GM21619 (cell line): ENCODE measurements around the gene TNP1.

Experiments
- ATAC-seq: cut with Tn5 transposase; IDR thresholded peaks from one replicate; pipeline ENCODE4 v1.9.1; 2021; ENCODE audit not compliant: unreplicated experiment

The TNP1 gene

DNA sequence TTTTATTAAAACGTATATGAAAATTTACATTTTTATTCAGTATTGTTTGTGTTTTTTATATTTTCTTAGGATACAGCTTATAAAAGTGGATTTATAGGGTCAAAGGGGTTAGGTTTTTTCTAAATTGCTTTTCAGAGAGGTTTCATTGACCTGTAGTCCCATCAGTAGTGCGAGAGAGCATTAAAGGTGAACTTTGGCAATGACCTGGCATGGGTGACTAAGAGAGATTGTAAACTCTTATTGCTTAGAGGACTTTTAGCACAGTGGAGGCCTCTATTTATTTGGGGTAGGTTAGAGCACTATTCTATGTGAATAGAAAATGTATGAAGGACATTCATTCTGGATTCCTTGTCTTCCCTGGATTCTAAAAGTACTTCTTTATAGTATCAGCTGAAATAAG, 16.0 kb upstream of the TNP1 start:
- no peak for ATAC-seq

DNA sequence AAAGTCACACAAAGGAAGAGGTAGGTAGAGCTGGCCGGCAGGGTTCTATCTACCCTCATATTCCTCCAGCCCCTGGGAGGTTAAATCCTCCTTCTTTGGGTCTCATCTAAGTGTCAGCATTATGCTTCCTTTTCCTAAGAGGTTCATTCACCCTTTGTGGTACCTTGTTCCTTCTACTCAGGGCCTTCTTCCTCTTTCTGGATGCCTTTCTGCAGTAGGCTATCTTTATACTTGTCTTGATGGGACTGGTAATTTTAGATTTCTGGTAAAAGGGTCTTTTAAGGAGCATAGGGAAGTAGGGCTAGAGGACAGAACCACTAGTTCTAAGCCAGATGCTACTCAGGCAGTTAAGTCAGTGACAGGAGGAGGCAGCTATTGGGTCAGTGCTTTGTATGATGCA, 13.7 kb upstream of the TNP1 start:
- no peak for ATAC-seq

DNA sequence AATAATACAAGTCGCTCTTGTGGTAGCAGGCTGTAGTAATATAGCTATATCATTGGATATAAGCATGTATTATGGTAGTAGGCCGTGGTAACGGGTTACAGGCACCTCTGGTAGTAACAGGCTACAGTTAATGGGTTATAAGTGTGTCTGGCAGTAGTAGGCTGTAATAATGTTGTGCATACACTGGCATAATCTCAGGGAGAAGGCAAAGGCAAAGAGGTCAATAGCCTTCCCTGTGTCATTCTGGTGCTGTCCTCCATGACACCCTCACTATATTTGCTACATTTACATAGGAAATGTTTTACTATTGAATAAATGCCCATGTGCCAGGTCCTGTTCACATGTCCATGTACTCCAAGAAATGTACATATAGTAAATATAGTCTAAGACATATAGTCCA, 12.8 kb upstream of the TNP1 start:
- ATAC-seq = no peak

DNA sequence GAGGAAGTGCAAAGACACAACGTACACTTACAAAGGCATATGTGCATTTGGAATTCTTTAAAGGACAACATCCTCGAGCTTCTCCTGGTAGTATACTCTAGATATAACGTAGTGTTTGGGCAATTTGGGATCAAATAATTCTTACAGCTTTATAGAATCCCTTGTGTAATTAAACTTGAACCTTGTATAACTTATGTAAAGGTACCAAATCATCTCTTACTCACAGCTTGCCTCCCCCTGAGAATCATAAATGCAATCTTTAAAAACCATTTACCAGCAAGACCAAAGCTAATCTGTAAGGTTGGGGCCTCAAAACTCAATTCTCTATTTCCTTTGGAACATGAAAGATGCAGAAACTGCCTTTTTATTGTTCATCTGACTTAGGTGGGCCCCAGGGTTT, 12.2 kb upstream of the TNP1 start:
- ATAC-seq = no peak

DNA sequence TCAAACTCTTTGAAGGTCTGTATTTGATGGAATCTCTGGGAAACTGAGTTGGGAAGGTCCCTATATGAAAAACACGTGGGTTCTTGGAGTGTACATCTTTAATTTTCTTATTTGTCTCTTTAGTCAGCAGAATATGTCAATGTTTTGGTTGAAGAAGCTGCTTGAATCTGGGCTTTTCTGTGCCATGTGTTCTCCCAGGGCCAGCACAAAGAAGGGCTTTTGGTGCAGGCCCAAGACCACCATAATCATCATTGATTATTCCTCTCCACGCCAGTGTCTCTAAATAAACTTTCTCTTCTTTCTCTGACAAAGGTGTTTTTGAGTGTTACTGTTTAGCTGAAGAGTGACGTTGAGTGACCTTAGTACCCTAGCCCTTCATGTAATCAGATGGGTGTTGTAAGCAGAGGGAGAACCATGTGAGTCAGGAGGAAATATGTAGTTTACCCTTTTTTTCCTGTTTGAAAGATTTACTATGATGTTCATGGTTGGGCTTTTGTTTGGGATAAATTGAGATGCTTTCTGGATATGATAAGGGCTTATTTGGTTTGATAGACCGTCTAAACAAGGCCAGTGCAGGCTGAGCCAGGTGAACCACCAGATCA, 11.6 kb upstream of the TNP1 start:
- no peak for ATAC-seq

DNA sequence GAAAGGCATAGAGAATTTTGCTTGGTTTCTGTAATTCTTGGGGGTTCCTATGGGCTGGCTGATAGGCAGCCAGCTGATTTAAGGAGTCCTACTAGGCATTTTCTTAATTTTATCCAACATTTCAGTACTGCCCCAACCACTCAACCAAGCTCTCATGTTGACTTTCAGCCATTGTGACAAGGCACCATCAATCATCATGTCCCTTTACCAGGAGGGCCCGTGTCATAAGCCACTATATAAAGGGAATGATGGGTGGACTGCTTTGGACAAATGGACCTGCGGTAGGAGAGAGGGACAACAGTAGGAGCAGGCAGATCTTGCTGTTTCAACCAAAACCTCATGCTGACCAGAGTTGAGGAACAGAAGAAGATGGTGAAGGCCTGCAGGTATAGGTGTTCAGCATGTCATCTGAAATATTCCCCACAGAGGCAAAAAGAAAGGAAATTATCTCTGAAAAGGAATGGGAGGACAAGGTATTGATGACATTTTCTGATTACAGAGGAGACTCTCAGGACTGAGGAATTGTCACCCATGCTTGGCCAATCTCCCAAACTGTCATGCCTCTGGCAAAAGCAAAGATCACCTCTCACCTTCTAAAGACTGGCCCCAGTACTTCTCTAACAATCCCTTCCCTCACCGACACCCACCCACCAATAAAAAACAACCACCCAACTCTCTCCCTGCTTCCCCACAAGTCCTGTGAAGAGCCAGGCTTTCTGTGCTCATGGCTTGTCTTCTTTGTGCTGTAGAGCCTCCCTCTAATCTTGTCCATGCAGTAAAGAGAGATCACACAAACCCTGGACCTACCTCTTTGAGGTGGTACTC, 10.9 kb upstream of the TNP1 start:
- ATAC-seq = no peak

DNA sequence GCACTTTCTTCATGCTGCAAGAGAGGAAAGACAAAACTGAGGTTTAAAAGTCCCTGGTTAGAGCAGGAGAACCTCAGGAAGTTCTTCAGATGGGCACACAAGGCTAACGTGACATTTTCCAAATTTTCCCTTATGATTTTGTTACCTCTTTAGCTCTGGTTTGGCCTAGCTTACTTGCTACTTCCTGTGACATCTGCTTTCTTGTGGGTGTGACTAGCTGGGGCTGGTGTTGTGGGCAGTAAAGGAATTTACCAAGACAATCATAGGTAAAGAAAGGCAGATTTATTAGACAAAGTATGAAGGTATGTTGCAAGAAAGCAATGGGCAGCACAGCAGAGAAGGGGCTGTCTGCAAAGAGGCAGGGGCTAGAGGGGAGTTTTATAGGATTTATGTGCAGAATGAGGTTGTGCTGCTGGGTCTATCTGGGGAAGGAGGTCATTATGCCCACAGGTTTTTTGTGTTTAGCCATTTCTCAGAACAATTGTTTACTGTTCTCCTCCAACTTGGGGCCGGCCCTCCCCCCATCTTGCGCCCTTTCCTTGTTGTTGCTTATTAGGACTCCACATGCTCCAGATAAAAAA, 6.7 kb upstream of the TNP1 start:
- no peak for ATAC-seq

DNA sequence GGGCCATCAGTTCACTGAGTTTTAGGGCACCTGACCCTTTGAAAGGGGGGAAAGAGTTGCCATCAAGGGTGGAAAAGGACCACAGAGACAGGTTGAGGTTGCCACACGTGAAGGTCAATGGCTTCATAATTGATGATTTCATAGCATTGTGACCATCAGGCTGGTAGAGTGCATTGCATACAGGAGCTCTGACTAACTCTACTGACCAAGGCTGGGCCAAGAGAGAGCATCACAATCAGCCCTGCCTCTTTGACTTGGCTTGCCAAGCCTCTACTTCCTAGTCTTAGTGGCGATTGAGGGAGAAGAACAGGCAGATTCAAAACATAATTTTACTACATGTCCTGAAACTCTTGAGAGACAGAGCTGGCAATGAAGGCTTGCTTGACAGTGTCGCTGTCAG, 5.8 kb upstream of the TNP1 start:
- no peak for ATAC-seq

DNA sequence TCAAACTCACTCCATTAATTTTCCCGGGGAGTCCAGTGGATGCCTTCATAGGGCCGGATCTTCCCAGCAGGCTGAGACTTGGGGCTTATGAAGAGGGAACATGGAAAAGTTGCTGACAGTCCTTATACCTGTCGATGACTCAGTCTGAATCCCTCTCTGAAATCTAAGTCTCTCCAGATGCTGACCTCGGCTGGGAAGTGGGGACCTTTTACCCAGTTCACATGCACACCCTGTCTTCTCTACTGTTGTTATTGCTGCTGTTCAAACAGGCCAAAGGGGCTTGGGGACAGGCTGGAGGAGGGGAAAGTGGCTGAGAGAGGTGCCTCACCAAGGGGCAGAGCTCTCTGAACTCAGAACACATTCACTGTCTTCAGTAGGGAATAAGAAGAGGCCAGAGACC, 4.1 kb upstream of the TNP1 start:
- ATAC-seq = no peak

DNA sequence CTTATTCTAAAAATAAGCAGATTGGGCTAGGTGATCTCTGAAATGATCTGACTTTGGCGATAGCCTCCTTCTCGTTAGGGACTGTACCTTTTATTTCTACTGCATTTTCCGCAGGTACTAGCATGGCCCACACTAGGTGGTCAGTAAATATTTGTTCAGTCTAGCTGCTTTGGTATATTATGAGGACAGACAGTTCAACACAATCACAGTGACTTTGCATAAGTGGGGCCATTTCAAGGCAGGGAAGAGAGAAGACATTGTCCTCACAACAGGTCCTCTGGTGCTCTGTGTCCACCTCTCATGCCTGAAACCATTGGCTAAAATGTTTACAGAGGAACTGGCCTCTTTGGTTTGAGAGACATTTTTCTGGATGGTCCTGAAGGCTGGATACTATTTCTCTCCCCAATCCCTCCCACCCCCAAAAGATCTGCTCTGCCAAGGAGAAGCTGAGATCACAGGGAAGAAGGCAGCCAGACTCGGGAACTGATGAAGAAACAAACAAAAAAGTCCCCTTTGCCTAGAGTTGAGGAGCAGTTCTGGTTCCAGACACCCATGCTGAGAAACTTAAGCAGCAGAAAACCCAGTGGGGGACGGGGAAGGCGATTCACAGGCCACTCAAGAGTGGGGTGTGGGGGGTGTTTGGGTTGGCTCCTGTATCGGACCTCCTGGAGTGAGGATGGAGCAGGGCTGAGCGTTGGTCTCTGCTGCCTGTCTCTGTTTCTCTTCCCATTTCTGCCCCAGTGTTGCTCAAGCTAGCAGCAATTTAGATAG, 2.9 kb upstream of the TNP1 start:
- no peak for ATAC-seq

DNA sequence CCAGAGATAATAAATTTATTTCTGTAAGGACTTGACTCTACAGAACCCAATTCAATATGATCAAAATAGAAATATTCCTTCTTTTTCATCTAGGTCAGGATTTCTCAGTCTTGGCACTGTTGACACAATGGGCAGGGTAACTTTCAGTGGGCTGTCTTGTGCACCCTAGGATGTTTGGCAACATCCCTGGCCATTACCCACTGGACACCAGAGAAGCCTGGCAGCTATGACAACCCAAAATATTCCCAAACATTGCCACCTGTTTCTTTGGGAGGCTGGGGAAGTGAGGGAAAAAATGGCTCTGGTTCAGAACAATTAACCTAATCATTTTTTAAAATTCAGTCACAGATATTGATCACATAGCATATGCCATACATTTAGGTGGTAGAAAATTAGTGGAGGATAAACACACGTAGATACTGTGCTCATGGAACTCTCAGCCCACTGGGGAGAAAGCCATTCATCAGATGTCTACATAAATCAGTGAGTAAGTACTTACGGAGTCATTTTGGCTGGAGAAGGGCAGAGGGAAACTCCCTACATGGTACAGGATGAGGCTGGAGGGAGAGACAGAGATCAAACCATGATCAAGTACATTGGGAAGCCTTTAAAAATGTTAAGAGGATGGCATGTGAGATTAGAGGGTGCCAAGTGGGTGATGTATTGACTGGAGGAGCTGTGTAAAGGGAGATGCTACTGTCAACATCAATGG, 718 bp upstream of the TNP1 start:
- no peak for ATAC-seq

DNA sequence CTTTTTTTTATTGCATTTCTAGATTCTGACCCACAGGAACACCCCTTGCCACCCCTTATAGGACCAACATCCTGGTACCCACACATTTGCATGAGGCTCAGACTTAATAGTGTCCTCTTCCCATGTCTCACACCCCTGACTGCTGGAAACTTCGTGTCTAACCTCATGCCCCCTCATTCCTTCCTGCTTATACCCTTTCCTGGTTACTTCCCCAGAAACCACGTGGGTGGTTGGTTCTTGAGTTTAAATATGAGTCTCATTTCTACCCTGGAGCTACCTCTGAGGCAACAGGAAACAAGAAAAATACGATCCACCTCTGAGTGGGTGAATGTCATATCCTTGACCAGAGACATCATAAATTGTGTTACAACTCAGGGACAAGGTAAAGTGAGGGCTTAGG, 1.6 kb downstream of the TNP1 start:
- no peak for ATAC-seq

DNA sequence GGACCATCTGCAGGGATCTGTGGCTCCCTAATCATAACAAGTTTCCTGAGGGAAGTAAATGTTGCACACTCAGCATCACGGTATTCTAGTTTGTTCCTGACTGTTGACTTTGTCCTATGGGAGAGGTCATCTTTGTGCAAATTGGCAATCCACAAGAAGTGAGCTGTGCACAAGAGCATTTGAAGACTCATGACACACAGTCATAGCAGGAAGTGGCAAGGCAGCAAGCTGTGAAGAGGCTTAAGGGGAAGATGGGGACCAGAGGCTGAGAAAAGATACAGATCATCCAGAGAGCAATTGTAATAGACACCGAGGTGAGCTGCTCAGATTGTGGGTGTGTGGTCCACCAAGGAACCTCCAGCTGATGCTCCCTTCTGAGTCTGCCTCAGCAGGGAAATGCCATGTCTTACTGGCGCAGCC, 2.7 kb downstream of the TNP1 start:
- no peak for ATAC-seq

DNA sequence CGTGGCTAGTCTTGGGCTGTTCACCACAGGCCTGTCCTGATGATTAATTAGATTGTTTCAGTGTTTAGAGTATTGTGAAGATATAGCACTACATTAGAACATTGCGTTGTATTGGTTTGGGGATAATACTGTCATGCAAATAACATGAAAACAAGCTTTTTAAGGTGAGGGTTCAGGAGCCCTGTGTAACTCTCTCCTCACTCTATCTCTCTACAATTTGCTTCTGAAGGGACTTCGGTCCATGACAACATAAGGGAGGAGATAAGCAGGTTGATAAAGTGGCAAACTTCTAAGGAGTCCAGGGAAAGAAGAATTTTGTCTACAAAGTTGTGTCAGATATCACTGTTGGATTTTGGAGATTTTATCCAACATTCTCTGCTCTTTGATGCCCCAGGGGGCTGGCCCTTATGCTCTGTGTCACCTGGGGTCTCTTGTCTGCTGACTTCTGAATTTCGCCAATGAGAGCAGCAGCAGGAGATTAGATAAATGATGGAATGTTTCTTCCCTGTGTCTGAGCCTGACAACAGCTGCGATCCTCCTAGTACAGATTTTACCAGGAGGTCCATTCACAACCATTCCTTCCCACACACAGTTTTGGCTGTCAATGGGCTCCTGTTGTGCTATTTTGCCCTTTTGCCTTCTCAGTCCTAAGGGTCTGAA, 3.3 kb downstream of the TNP1 start:
- ATAC-seq = no peak

DNA sequence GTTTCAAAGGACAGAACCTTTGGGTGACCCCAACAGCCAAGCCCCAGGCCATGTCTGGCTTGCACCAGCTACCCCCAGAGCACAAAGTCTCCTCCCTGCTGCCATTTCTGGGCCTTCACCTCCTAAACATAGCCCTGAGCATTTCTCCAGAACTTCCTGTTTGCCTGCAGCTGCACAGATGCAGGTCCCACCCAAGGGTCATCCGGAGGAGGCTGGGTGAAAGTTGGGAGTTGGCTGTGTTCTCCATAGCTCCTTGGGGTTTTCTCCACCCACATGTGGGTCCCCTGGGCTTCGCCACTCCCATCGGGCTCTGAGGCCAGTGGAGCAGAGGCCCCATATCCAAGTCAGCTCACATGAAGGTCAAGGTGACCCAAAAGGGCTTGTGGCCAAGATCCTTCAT, 4.3 kb downstream of the TNP1 start:
- no peak for ATAC-seq

DNA sequence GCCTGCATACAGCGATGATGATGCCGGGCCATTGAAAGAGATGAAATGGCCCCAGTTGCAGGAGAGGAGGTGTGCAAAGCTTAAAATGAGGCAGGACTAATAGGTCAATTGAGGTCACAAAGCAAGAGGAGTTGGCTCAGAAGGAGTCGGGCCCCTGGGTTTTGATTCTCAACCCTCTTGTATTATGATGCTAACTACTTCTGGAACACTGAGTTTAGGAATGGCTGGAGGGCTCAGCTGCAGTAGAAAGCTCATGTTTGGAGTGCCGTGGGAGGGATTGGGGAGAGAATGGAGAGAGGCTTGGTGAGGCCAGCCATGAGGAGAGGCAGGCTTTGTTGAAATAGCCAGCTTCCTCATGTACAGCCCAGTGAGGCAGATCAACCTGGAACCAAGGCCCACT, 4.8 kb downstream of the TNP1 start:
- no peak for ATAC-seq

DNA sequence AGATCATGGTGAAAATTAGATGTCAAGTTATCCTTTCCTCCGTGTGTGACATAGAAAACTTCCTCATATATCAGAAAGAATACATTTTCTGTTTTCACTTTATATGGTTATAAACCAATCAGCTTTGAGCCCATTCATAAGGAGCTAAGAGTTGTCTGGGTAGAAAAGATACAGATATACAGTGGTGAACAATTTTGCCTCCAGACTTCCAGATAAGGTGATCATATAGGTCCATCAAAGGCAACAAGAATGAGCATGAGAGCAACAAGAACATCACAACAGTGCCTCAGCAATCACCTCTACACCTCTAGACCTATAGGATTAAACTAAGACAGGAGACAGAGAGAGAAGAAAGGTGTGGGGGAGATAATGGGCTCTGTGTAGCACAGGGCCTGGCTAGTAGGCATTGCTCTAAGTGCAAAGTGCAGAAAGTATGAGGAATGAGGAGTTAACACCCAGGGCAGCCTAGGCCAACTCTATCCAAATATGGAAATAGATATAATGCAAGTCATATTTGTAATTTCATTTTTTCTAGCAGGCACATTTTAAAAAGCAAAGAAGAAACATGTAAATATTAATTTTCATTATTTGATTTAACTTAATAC, 8.3 kb downstream of the TNP1 start:
- ATAC-seq = no peak

DNA sequence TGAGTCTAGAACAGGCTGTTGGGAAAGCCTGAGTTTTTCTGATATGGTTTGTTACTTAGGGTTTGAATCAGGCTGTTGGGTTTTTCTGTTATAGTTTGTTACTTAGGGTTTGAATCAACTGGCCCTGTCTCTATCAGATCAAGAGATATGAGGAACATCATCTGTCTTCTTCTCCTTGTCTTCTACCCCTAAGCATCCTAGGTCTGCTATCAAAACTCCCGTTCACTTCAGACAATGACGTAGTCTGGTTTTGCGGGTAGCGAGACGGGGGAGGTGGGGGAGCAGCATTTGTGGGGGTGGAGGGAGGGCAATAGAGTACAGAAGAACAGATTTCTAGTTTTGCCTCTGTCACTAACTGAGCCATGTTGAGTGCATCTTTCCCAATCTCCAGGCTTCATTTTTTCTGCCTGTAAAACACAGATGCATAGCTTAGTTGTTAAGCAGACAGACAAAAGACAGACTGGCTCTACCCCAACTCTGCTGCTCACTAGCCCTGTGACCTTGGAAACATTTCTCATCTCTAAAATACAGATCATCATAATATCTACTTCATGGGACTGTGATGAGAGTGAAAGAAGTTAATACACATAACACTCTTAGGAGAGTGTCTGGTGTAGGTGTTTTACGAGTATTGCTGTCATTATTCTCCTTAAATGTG, 9.1 kb downstream of the TNP1 start:
- ATAC-seq = no peak

DNA sequence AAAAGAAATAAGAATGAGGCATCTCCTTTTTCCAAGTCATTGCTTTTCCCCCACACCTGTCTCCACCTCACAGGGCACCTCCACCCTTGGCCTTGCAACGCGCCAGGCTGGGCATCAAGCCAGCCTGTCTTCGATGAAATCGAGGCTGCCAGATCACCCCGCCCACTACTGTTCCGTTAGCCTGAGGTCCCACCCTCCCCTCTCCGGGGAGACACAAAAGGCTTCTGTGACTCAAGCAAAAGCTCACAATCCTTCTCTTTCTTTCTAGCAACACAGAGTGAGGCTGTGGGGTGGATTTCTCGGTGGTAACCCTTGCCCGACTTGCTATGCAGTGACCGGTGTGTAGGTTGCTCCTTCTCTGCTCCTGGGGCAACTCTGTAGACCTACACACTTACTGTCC, 9.9 kb downstream of the TNP1 start:
- ATAC-seq = no peak

DNA sequence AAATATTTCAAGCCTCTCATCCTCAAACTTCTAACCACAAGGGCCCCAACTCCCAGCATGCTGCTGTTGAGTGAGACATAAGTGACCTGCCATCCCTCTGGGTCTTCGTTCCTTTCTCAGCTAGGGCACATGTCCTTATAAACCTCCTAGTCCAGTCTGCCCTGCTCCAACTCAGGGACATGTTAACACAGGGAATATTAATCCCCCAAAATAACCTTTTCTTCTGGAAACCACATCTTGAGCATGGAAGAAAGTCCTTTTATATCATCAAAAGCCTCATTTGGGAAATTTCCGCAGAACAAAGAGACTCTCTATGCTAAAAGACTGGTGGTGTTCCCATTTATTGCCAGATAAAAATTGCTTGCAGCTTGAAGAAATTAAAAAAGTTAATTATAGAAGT, 14.4 kb downstream of the TNP1 start:
- ATAC-seq = no peak
